ENCODE measurements around the gene IFI27L1. TPM values are rescaled to one million over a fixed set of nuclear protein-coding genes. Genes with fewer than 3 reads are reported as not detected.

The IFI27L1 gene
- total RNA-seq, 1 experiment from 2014 or later, result 27.6 TPM

- Mint-ChIP-seq H3K27me3 (ENCODE audit: low read depth) (no peaks in the 10 kb centered on the region), H3K4me3 (no peak overlapping the region), H3K36me3 (peaks cover 23% of the 10 kb centered on the region), H3K9me3 (no peaks in the 10 kb centered on the region), H3K4me1 (no peaks in the 10 kb centered on the region), H3K27ac (no peak overlapping the region)
- ChIA-PET POLR2A (interaction anchor here (0.6 kb wide), 1 partner anchor 136 kb away, joined by 3 read pairs; no protein-coding TSS in a partner anchor), CTCF (interaction anchor here (1.3 to 2.0 kb wide), 2 partner anchors 8 to 92 kb away, joined by 5 to 13 read pairs; no protein-coding TSS in a partner anchor)
- ATAC-seq (no peak), DNase-seq (ENCODE audit: low spot score) (no peak)
- TF ChIP-seq CBFB (CRISPR knock-in tag; IDR thresholded peaks at IDR 0.05; ENCODE audit: low read depth), result no peak
- no peak for TF ChIP-seq SMAD4 (CRISPR knock-in tag; IDR thresholded peaks at IDR 0.05)
- TF ChIP-seq SP1 (CRISPR knock-in tag; conservative IDR thresholded peaks at IDR 0.05), result no peak
- no peak for TF ChIP-seq JUN (CRISPR knock-in tag; IDR thresholded peaks at IDR 0.05)
- TF ChIP-seq ZNF423 (CRISPR knock-in tag; IDR thresholded peaks at IDR 0.05), result no peak
- no peak for TF ChIP-seq TCF7 (CRISPR knock-in tag; IDR thresholded peaks at IDR 0.05; ENCODE audit: low read depth)
- no peak for TF ChIP-seq ATF1 (CRISPR knock-in tag; IDR thresholded peaks at IDR 0.05)
- TF ChIP-seq AFF4 (CRISPR knock-in tag; IDR thresholded peaks at IDR 0.05; ENCODE audit: borderline replicate concordance), result no peak
- TF ChIP-seq ZMAT4 (CRISPR knock-in tag; IDR thresholded peaks at IDR 0.05), result no peak
Observed at GRCh38 chr14:94044476-94045091, 36.5 kb upstream of the IFI27L1 start.

GRCh38 chr14:94045101-94045500 lies 36.0 kb upstream of the IFI27L1 start:
- ATAC-seq (no peak), DNase-seq (ENCODE audit: low spot score) (no peak)
- TF ChIP-seq ZNF138 (CRISPR knock-in tag; conservative IDR thresholded peaks at IDR 0.05) (no peak), ZNF416 (CRISPR knock-in tag; IDR thresholded peaks at IDR 0.05) (no peak), SP1 (CRISPR knock-in tag; conservative IDR thresholded peaks at IDR 0.05) (no peak), NR3C1 (CRISPR knock-in tag; conservative IDR thresholded peaks at IDR 0.05; ENCODE audit: low read depth) (no peak), E2F5 (CRISPR knock-in tag; IDR thresholded peaks at IDR 0.05) (no peak), ERG (CRISPR knock-in tag; IDR thresholded peaks at IDR 0.05) (no peak), MYBL2 (CRISPR knock-in tag; IDR thresholded peaks at IDR 0.05) (no peak), ATF6 (CRISPR knock-in tag; IDR thresholded peaks at IDR 0.05) (no peak), NR2C2 (CRISPR knock-in tag; IDR thresholded peaks at IDR 0.05) (no peak)
- TF ChIP-seq, protein P1, sequence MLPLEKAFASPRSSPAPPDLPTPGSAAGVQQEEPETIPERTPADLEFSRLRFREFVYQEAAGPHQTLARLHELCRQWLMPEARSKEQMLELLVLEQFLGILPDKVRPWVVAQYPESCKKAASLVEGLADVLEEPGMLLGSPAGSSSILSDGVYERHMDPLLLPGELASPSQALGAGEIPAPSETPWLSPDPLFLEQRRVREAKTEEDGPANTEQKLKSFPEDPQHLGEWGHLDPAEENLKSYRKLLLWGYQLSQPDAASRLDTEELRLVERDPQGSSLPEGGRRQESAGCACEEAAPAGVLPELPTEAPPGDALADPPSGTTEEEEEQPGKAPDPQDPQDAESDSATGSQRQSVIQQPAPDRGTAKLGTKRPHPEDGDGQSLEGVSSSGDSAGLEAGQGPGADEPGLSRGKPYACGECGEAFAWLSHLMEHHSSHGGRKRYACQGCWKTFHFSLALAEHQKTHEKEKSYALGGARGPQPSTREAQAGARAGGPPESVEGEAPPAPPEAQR (CRISPR knock-in tag; IDR thresholded peaks at IDR 0.05), result no peak
- TF ChIP-seq, protein P2, sequence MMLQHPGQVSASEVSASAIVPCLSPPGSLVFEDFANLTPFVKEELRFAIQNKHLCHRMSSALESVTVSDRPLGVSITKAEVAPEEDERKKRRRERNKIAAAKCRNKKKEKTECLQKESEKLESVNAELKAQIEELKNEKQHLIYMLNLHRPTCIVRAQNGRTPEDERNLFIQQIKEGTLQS (CRISPR knock-in tag; conservative IDR thresholded peaks at IDR 0.05), result no peak
- TF ChIP-seq, protein P3, sequence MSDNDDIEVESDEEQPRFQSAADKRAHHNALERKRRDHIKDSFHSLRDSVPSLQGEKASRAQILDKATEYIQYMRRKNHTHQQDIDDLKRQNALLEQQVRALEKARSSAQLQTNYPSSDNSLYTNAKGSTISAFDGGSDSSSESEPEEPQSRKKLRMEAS (CRISPR knock-in tag; IDR thresholded peaks at IDR 0.05), result no peak
- Mint-ChIP-seq H3K27me3 (ENCODE audit: low read depth) (no peaks in the 10 kb centered on the region), H3K4me1 (no peaks in the 10 kb centered on the region), H3K4me3 (no peak overlapping the region), H3K9me3 (no peaks in the 10 kb centered on the region), H3K36me3 (peaks cover 28% of the 10 kb centered on the region), H3K27ac (no peak overlapping the region)
- CTCF ChIA-PET, result interaction anchor here (1.3 to 2.0 kb wide), 3 partner anchors 8 to 92 kb away, joined by 5 to 13 read pairs (median 6); no protein-coding TSS in a partner anchor
- POLR2A ChIA-PET, result no interaction called here

Data from WTC11 (cell line).